ENCODE data around the gene TOMM70. TPM values are rescaled to one million over a fixed set of nuclear protein-coding genes. Genes with fewer than 3 reads are reported as not detected.

Gene TOMM70
- polyA plus RNA-seq, 1 donor from 2014 or later = 110 TPM

- H3K27ac ChIP-seq (ENCODE audit: low read length) = no peak overlapping the region
- no peak overlapping the region for H3K9ac ChIP-seq (ENCODE audit: low read length)
- H3K27me3 ChIP-seq (ENCODE audit: insufficient read depth, low read depth, low read length) = no peaks in the 10 kb centered on the region
- no peaks in the 10 kb centered on the region for H3K79me2 ChIP-seq (replicated peaks; ENCODE audit: insufficient read depth, low read length)
- H3K36me3 ChIP-seq (ENCODE audit: insufficient read depth, low read length) = no peaks in the 10 kb centered on the region
- no peaks in the 10 kb centered on the region for H3F3A ChIP-seq (ENCODE audit: insufficient read depth, low read length, poor library complexity, severe bottlenecking)
- H2AFZ ChIP-seq (ENCODE audit: low read depth, low read length) = no peak overlapping the region
- no peak overlapping the region for H3K4me3 ChIP-seq (ENCODE audit: low read length)
- H3K9me3 ChIP-seq (ENCODE audit: low read length) = no peaks in the 10 kb centered on the region
- no peaks in the 10 kb centered on the region for H3K9me2 ChIP-seq (ENCODE audit: insufficient read depth, low read length)
- no peak for TF ChIP-seq TAF1 (IDR thresholded peaks at IDR 0.05; ENCODE audit: low read depth)
- H4K20me1 ChIP-seq (ENCODE audit: insufficient read depth) = no peaks in the 10 kb centered on the region
- no peak overlapping the region for H3K4me2 ChIP-seq (ENCODE audit: low read length)
Observed at GRCh38 chr3:100416863-100417262, 16.0 kb upstream of the TOMM70 start.

DNA sequence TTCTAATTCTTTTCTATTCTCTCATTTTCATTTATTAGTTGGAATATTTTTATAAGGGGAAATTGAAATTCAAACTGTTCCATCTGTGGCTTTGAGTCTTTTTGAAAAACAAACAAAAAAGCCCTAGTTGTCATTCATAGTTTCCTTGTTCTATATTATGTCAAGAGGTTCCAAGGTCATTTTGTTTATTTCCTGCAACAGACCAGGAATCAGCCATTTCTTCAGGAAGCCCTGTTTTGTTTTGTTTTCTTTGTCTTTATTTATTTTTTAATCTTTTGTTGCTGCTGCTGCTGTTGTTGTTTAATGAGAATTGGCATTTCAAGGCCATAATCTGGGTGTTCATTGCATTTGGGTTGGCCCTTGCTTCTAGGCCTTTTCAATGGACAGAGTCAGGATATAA, 15.3 kb upstream of the TOMM70 start:
- H3F3A ChIP-seq (ENCODE audit: insufficient read depth, low read length, poor library complexity, severe bottlenecking) = no peaks in the 10 kb centered on the region
- no peaks in the 10 kb centered on the region for H4K20me1 ChIP-seq (ENCODE audit: insufficient read depth)
- H3K36me3 ChIP-seq (ENCODE audit: insufficient read depth, low read length) = no peaks in the 10 kb centered on the region
- no peaks in the 10 kb centered on the region for H3K27me3 ChIP-seq (ENCODE audit: insufficient read depth, low read depth, low read length)
- H3K4me2 ChIP-seq (ENCODE audit: low read length) = no peak overlapping the region
- TF ChIP-seq SMC3 (conservative IDR thresholded peaks at IDR 0.05; ENCODE audit: poor library complexity) (no peak), CTCF (IDR thresholded peaks at IDR 0.05; ENCODE audit: poor library complexity, severe bottlenecking) (no peak), EP300 (conservative IDR thresholded peaks at IDR 0.05; ENCODE audit: poor library complexity, severe bottlenecking) (no peak), TAF1 (IDR thresholded peaks at IDR 0.05; ENCODE audit: low read depth) (no peak), MXI1 (conservative IDR thresholded peaks at IDR 0.05; ENCODE audit: poor library complexity, severe bottlenecking) (no peak), RAD21 (conservative IDR thresholded peaks at IDR 0.05) (no peak), POLR2AphosphoS5 (IDR thresholded peaks at IDR 0.05) (no peak), EZH2 (IDR thresholded peaks at IDR 0.05; ENCODE audit: borderline replicate concordance, insufficient read depth, low read length, poor library complexity, severe bottlenecking) (no peak)
- TF ChIP-seq, protein P1, sequence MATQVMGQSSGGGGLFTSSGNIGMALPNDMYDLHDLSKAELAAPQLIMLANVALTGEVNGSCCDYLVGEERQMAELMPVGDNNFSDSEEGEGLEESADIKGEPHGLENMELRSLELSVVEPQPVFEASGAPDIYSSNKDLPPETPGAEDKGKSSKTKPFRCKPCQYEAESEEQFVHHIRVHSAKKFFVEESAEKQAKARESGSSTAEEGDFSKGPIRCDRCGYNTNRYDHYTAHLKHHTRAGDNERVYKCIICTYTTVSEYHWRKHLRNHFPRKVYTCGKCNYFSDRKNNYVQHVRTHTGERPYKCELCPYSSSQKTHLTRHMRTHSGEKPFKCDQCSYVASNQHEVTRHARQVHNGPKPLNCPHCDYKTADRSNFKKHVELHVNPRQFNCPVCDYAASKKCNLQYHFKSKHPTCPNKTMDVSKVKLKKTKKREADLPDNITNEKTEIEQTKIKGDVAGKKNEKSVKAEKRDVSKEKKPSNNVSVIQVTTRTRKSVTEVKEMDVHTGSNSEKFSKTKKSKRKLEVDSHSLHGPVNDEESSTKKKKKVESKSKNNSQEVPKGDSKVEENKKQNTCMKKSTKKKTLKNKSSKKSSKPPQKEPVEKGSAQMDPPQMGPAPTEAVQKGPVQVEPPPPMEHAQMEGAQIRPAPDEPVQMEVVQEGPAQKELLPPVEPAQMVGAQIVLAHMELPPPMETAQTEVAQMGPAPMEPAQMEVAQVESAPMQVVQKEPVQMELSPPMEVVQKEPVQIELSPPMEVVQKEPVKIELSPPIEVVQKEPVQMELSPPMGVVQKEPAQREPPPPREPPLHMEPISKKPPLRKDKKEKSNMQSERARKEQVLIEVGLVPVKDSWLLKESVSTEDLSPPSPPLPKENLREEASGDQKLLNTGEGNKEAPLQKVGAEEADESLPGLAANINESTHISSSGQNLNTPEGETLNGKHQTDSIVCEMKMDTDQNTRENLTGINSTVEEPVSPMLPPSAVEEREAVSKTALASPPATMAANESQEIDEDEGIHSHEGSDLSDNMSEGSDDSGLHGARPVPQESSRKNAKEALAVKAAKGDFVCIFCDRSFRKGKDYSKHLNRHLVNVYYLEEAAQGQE (IDR thresholded peaks at IDR 0.05; ENCODE audit: borderline replicate concordance) = no peak
- H3K9ac ChIP-seq (ENCODE audit: low read length) = no peak overlapping the region
- H3K79me2 ChIP-seq (replicated peaks; ENCODE audit: insufficient read depth, low read length) = no peaks in the 10 kb centered on the region
- no peak overlapping the region for H3K4me3 ChIP-seq (ENCODE audit: low read length)
- no peaks in the 10 kb centered on the region for H3K9me3 ChIP-seq (ENCODE audit: low read length)
- no peak overlapping the region for H2AFZ ChIP-seq (ENCODE audit: low read depth, low read length)
- no peaks in the 10 kb centered on the region for H3K9me2 ChIP-seq (ENCODE audit: insufficient read depth, low read length)
- no peak overlapping the region for H3K27ac ChIP-seq (ENCODE audit: low read length)

- TF ChIP-seq EZH2 (IDR thresholded peaks at IDR 0.05; ENCODE audit: borderline replicate concordance, insufficient read depth, low read length, poor library complexity, severe bottlenecking) = no peak
- TF ChIP-seq MXI1 (conservative IDR thresholded peaks at IDR 0.05; ENCODE audit: poor library complexity, severe bottlenecking) = no peak
- TF ChIP-seq RAD21 (conservative IDR thresholded peaks at IDR 0.05) = no peak
- TF ChIP-seq TAF1 (IDR thresholded peaks at IDR 0.05; ENCODE audit: low read depth) = no peak
- no peak for TF ChIP-seq SMC3 (conservative IDR thresholded peaks at IDR 0.05; ENCODE audit: poor library complexity)
- TF ChIP-seq POLR2AphosphoS5 (IDR thresholded peaks at IDR 0.05) = no peak
- no peak for TF ChIP-seq EP300 (conservative IDR thresholded peaks at IDR 0.05; ENCODE audit: poor library complexity, severe bottlenecking)
- TF ChIP-seq CTCF (IDR thresholded peaks at IDR 0.05; ENCODE audit: poor library complexity, severe bottlenecking) = no peak
- TF ChIP-seq, protein P1 (IDR thresholded peaks at IDR 0.05; ENCODE audit: borderline replicate concordance) = no peak
Observed at GRCh38 chr3:100413613-100414012, 12.7 kb upstream of the TOMM70 start.

More at GRCh38 chr3:100413613-100414012, 12.7 kb upstream of the TOMM70 start:
- H3K79me2 ChIP-seq (replicated peaks; ENCODE audit: insufficient read depth, low read length) = no peaks in the 10 kb centered on the region
- no peaks in the 10 kb centered on the region for H3K9me3 ChIP-seq (ENCODE audit: low read length)
- no peak overlapping the region for H3K27ac ChIP-seq (ENCODE audit: low read length)
- H3K27me3 ChIP-seq (ENCODE audit: insufficient read depth, low read depth, low read length) = no peaks in the 10 kb centered on the region
- no peaks in the 10 kb centered on the region for H3K36me3 ChIP-seq (ENCODE audit: insufficient read depth, low read length)
- H3K4me2 ChIP-seq (ENCODE audit: low read length) = no peak overlapping the region
- H3K4me3 ChIP-seq (ENCODE audit: low read length) = no peak overlapping the region
- H3F3A ChIP-seq (ENCODE audit: insufficient read depth, low read length, poor library complexity, severe bottlenecking) = no peaks in the 10 kb centered on the region
- no peak overlapping the region for H2AFZ ChIP-seq (ENCODE audit: low read depth, low read length)
- H3K9ac ChIP-seq (ENCODE audit: low read length) = no peak overlapping the region
- no peaks in the 10 kb centered on the region for H4K20me1 ChIP-seq (ENCODE audit: insufficient read depth)
- no peaks in the 10 kb centered on the region for H3K9me2 ChIP-seq (ENCODE audit: insufficient read depth, low read length)
